ENCODE measurements around the gene SHC1.

SHC1 gene

GRCh38 chr1:154962156-154962749 is 8.3 kb downstream of the SHC1 start:
- no peak for TF ChIP-seq CTCF (conservative IDR thresholded peaks at IDR 0.05; ENCODE audit: low read depth, low read length)
- H3K4me3 ChIP-seq (ENCODE audit: low read length): peak overlapping the region; percentile 67
- DNase-seq (ENCODE audit: low read depth): no peak

- peak; percentile 0 for TF ChIP-seq CTCF (conservative IDR thresholded peaks at IDR 0.05; ENCODE audit: low read depth, low read length)
- H3K4me3 ChIP-seq (ENCODE audit: low read length): peak within 1 kb of the TSS; percentile 67
- no peak for DNase-seq (ENCODE audit: low read depth)
These were observed 9.1 kb downstream of the SHC1 start, which contains the start of gene PYGO2 for GRCh38 chr1:154961207-154962155. Gene PYGO2, minus strand, starts transcription at chr1:154961782. Its CDS starts 206 bp downstream, at chr1:154961576.

GRCh38 chr1:154960446-154961136 is 10.0 kb downstream of the SHC1 start:
- TF ChIP-seq CTCF (conservative IDR thresholded peaks at IDR 0.05; ENCODE audit: low read depth, low read length): no peak
- H3K4me3 ChIP-seq (ENCODE audit: low read length): peak overlapping the region; percentile 67
- DNase-seq (ENCODE audit: low read depth): no peak

GRCh38 chr1:154959426-154959780 is 11.1 kb downstream of the SHC1 start:
- TF ChIP-seq CTCF (conservative IDR thresholded peaks at IDR 0.05; ENCODE audit: low read depth, low read length): no peak
- DNase-seq (ENCODE audit: low read depth): no peak
- H3K4me3 ChIP-seq (ENCODE audit: low read length): no peak overlapping the region

GRCh38 chr1:154958681-154959425 is 11.7 kb downstream of the SHC1 start:
- H3K4me3 ChIP-seq (ENCODE audit: low read length): no peak overlapping the region
- no peak for DNase-seq (ENCODE audit: low read depth)
- TF ChIP-seq CTCF (conservative IDR thresholded peaks at IDR 0.05; ENCODE audit: low read depth, low read length): no peak

GRCh38 chr1:154958036-154958435 is 12.5 kb downstream of the SHC1 start:
- no peak overlapping the region for H3K4me3 ChIP-seq (ENCODE audit: low read length)
- TF ChIP-seq CTCF (conservative IDR thresholded peaks at IDR 0.05; ENCODE audit: low read depth, low read length): no peak
- DNase-seq (ENCODE audit: low read depth): no peak
